ENCODE measurements around the gene BRMS1.

The BRMS1 gene

DNA sequence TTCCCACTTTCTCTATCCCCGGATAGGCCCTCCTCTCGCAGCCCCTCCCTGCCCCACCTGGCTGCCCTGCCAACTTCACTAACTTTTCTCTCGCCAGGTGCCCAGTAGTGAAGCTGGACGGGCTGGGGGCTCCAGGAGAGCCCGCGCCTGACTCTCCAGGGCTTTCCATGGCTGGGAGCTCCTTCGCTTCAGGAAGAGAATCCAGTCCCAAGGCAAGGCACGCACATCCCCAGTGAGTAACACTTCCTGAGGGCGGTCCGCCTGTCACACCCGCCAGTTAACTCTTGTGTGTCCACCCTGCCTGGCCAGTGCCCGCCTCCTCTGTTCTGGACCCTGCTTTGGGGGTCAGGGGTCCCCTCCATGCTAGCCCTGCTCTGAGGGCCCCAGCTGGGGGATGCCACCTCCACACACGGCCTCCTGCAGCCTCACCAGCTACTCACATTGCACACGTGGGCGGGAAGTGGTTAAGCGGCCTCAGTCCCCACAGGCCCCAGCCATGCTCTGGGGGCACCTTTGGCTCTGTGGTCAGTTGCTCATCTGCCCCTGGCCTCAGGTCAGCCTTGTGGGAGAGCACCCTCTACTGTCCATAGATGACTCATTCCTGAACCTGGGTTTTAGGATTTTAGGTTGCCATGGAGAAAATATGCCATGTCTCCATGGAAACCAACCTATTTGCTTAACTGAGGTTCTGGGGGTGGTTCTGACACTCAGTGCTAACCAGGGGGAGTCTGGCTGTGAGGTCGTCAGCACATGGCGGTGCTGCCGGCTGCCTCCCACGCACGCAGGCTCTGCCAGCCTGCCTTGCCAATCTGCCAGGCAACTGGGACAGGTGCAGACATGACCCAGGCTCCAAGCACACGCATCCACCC, 8.4 kb downstream of the BRMS1 start, which contains the start of gene RIN1:
Gene RIN1 (minus strand): TSS at position 201 of the 869 bp plus-strand sequence. CDS start 32 bp downstream, at position 169.
- DNase-seq (ENCODE audit: low read depth, low spot score) = peak; percentile 90

DNA sequence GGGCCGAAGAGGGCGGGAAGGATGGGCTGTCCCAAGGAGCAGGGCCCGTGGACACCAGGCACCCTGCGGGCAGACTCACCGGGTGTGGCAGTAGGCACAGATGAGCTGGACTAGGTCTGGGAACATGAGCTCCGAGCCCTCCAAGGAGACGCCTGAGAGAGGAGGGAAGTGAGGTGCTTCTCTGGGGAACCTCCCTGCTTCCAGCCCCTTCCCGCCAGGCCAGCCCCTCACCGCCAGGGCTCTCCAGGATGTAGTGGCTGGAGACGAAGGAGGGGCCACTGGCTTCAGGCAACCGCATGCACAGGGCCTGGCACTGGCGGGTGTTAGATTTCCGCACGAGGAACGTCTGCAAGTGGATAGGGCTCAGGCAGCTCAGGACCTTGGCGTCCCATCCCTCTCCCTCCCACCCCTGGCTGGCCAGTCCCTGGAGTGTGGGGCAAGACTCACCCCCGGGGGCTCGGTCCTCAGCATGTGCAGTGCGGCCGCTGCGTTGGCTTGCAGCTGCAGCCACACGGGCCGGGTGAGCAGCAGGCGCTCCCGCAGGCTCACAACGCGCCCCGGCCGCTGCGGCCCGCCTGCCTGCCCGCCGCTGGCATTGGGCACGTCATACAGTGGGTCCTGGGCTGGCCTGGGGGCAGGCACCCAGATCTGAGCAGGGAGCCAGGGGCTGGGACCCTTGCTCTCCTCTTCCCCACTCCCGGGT, 9.2 kb downstream of the BRMS1 start:
- DNase-seq (ENCODE audit: low read depth, low spot score) = peak; percentile 67

DNA sequence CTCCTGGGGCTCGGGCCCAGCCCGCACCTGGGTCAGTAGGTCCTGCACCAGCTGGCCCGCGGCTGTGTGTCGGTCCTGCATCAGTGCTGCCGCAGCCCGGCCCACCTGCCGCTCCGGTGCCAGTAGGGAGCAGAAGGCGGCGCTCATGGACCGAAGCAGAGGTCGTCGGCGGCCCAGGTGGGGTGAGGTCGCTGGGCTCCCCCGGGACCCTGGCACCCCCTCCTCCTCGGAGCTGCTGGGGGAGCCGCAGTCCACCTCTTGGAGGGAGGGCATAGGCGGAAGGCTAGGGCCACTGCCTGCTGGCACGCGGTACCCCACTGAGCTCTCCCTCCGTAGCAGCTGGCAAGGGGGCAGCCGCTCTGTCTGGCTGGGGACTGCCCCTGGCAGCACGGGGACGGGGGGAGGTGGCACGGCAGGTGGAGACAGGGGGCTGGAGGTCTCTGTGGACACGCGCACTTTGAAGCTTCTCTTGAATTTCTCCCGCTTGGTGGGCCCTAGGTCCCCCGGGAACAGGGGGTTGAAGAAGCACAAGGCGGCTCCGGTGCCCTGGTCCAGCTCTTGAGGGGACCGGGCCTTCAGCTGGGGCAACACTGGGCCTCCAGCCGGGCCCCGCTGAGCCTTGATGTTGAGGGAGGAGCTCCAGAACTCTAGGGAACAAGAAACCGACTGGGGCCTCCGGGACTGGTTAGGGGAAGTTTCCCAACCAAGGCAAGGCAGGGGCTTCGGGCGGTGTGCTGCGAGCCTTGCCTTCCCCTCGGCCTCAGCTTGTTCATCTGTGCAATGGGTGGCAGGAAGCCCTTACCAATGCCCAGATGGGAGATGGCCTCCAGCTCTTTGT, 10.1 kb downstream of the BRMS1 start:
- DNase-seq (ENCODE audit: low read depth, low spot score) = no peak

DNA sequence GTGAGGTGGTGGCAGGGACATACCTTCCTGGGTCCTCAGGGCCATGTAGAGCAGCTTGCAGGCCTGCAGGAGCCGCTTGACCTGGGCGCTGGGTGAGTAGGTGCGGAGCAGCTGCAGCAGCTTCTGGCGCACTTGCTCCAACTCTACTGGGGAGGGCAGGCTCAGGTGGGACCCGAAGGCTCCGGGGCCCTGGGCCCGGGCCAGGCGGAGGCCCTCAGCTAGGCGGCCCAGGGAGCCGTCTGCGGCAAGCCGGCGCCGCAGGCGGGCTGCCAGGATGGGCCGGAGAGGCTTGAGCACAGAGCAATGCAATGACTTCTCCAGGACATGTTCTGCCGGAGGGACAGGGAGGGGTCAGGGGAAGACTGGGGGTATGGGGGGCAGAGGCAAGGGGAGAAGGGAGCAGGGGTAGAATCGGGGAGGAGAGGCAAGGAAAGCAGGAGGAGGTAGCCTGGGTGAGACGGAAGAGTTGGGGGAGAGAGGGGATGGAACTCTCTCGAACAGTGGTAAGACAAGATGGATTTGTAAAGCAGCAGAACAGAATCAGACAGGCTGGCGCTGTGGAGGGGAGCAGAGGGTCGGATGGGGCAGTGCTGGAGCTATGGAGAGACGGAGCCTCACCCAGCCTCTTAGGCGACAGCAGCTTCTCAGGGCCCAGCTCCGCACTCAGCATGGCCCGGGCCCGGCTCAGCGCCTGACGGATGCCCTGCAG, 10.9 kb downstream of the BRMS1 start:
- DNase-seq (ENCODE audit: low read depth, low spot score) = no peak

DNA sequence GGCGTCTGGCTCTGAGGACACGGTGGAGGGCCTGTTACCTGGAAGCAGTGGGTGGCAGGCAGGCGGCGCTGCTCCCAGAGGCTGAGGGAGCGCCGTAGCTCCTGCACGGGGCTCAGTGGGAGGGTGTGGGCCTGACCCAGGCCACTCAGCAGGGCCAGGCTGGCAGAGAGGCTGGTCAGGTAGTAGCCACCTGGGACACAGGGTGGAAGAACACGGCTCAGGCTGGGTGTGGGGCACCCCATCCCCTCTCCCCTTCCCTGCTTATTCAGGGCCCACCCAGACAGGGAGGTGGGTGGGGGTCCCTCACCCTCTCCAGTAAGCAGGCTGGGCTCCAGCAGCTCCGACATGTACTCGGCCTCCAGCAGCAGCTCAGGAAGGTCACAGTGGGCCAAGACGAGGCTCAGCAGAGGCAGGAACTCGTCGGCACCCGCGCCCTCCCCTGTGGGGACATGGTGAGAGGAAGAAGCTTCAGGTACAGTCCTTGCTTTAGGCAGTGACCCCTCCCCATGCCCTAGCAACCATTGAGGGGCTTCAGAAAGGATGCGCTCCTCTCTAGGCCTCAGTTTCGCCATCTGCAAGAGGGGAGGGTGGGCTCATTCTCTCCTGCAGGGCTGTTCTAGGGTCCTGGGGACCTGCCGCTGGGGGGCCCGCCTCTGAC, 11.6 kb downstream of the BRMS1 start:
- no peak for DNase-seq (ENCODE audit: low read depth, low spot score)

DNA sequence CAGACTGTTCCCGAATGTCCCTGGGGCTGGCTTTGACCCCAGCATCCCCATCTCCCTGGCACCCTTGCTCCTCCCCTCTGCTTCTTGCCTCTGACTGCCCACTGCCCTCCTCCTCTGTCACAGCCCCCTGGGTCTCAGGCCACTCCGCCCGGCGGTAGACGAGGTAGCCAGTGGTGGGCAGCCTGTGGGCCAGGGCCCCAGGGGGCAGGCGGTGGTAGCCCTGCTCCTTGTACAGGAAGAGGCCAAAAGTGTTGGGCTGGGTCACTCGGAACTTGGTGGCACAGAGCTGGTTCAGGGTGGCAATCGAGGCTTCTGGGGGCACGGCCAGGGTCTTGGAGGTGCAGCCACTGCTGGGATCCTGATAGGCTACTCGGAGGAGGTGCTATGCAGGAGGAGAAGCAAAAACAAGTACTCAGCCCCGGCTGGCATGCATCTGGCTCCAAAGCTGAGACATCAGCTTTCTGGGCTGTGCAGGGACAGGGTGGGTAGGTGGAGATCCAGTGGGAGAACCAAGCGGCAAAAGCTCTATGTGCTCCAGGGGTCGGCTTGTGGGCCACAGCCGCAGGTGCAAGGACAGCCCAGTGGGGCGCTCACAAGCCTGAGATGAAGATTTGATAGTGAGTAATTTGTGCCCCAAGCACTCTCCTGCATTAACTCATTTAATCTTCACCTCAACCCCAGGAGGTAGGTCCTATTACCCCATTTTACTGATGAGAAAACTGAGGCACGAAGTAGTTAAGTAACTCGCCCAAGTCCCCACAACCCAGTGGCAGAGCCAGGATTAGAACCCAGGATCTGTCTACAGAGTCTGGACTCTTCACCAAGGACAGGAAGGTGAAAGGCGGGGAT, 12.3 kb downstream of the BRMS1 start:
- DNase-seq (ENCODE audit: low read depth, low spot score) = no peak

DNA sequence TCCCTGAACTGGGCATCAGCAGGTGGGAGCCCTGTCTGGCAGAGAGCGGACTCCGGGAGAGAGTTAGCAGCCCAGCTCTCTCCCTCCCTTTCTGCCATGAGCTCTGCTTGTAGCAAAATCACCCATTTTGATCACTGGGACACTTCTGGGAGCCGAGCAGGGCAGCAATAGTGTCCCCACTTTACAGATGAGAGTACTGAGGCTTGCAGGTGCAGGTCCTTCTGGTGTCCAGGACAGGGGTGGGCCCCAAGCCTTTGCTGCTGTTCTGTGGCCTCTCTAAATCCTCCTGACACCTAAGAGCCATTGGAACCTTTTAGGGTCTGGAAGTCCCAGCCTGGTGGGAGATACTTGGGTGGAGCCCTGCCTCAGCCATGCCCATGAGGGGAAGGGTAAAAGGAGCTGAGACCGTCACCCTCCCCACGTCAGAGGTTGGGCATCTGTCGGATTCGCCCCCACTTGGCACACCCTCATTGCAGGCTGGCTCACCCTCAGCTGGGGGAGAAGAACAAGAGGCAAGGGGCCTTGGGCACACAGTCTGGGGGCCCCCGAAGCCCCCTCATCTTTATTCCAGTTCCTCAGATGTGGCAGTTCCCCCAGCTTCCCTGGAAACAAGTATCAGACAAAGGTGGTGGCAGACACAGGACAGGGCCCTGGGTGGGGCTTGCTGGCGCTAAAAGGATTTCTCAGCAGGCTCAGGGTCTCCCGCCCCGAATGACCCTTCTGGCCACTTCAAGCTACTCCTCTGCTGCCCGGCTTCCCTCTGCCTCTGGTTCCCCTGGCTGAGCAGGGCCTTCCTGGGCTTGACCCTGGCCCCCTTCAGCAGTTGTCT, 13.1 kb downstream of the BRMS1 start:
- DNase-seq (ENCODE audit: low read depth, low spot score) = no peak

DNA sequence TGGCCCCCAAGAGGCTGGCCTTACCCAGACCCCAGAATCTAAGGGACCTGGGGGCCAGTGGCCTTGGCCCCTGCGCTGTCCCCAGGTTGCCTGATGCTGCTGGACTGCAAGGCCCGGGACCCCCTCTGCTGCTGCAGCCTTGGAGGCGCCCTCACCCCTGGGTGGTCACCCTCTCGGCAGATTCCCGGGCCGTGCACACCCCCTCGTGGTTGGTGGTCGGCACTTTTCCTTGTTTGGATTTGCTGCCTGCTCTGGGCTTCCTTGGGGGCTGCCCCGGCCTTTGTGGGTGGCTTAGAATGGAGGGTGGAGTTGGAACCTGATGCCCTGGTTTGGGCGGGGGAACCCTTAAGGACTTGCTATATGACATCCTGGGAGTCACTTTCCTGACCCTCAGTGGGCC, 14.0 kb downstream of the BRMS1 start:
- no peak for DNase-seq (ENCODE audit: low read depth, low spot score)

DNA sequence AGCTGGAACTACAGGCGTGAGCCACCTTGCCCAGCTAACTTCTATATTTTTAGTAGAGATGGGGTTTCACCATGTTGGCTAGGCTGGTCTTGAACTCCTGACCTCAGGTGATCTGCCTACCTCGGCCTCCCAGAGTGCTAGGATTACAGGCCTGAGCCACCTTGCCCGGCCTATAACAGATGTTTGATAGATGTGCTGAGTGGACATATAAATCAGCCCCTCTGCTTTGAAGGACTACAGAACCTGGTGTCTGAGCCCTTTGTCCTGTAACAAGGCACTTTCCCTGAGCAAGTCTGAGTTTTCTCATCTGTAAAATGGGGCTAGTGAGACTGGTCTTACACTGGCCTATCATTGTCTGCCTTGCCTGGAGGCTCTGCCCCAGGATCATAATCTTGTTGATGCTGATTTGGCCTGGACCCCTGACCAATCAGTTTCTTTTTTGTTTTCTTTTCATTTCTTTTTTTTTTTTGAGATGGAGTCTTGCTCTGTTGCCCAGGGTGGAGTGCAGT, 15.7 kb downstream of the BRMS1 start:
- no peak for DNase-seq (ENCODE audit: low read depth, low spot score)

DNA sequence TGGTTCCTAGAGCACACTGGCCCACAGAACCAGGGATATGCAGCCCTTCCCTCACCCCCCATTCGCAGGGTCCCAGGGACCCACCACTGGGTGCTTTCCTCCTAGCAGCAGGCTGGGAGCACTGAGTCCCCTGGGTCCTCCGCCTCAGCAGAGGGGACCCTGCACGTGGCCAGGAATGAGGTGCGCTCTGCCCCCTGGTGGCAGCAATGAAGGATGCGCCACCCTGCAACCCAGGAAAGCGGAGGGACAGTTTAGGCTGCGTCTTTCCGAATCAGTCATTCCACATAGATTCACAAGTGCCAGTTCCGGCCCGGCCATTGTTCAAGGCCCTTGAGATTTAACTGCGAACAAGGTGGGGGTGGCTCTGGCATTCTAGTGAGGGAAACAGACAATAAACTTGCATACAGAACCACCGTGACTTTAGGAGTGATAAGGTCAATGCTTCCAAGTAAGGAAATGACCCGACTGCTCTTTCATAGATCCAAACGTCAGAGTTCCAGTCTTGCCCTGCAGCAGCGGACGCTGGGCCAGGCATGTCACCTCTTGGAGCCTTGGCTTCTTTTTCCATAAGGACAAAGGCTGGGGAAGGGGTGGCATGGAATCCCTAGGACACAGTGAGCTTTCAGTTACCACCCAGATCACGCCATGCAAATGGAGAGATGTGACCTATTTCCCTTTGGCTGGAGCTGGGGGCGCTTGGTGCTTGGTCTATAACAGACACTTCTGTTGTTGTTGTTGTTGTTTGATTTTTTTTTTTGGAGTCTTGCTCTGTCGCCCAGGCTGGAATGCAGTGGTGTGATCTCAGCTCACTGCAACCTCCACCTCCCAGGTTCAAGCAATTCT, 16.4 kb downstream of the BRMS1 start:
- peak; percentile 85 for DNase-seq (ENCODE audit: low read depth, low spot score)

DNA sequence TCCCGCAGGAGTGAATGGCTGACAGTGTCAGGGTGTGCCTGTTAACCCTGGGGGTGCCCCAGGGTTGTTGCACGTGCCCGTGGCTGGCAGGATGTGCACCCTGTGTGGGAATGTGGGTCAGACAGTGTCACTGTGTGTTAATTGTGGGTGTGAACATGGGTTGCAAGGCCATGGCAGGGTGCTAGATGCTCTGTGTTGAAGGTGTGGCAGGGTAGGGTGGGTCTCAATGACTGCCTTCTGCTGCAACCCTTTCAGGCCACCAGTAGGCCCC, 16.9 kb downstream of the BRMS1 start:
- DNase-seq (ENCODE audit: low read depth, low spot score) = no peak

DNA sequence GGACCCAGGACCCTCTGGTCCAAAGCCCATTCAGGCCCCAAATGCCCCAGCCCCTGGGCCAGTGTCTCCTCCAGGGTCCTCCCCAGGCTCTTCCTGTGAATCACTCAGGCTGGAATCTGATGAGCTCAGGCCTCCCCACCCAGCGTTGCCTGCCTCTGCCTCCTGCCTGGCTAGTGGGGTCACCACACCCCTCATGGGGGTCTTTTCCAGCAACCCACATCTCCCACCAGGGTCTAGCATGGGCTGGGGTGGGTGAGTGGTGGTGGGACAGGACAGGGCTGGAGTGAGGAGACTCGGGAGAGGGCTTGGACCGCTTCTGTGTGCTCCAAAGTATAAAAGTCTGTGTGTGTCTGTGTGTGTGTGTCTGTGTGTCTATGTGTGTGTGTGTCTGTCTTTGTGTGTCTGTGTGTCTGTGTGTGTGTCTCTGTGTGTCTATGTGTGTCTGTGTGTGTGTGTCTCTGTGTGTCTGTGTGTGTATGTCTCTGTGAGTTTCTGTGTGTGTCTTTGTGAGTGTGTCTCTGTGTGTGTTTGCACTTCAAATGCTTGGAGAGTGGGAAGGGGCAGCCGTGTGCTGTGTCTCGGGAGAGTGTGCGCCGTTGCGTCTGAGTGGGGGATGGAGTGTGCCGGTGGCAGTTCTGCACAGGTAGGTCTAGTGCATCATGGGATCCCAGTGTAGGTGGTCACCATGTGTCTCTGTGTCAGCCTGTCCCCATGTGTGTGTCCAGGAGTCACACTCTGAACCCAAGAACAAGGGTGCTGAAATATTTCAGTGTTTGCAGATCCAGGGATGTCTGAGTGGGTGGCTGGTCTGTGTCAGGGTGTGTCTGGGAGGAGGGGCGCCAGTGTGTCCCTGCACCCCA, 17.5 kb downstream of the BRMS1 start:
- peak; percentile 59 for DNase-seq (ENCODE audit: low read depth, low spot score)

DNA sequence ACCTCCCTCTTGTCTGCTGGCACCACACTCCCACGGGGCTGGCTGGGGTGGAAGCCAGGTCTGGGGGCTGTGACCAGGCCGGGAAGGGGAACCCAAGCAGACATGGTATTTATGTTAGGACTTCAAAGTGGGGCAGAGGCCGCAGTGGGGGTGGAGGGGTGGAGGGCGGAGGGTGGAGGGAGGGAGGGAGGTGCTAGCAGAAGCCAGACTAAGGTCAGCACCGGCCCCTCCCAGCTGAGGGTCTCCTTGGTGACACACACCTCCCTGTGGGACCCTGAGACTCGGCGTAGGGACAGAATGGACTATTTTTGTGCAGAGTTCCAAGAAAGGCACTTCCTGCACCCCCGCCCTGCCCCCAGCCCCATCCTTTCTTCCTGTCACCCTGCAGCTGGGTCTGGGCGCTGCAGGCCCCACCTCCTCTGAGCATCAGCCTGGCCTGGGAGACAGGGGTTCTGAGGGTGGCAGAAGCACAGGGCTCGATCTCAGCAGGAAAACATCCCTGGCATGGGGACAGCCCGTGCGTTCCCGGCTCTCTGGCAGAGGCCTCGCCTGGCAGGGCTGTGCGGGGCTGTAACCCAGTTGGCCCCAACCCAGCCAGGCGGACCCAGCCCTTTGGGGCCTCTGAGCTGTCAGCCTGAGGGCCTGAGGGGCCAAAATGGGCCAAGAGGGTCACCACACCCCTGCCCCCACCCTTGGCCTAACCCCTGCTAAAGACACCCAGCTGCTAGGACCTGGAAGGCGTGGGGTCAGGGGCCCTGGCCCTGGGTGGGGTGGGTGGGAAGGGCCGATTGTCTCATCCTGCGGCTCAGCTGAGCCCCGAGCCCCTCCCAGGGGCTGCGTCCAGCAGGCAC, 18.4 kb downstream of the BRMS1 start:
- DNase-seq (ENCODE audit: low read depth, low spot score) = peak; percentile 52

DNA sequence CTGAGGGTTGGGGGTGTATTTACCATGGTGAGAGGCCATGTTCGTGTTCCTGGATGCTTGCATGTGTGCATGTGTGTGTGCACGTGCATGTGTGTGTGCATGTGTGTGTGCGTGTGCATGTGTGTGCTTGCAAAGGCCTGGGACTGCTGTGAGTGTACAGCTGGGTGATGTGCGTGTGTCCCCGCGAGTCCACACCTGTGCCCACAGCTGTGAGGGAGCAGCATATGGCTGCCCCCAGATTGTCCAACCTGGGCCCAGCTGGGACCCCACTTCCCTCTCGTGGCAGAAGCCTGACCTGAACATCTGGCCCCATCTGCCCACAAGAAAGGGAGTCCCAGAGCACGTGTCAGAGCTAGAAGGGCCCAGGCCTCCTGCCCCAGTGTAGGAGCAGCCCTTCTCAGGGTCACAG, 19.6 kb downstream of the BRMS1 start:
- no peak for DNase-seq (ENCODE audit: low read depth, low spot score)

DNA sequence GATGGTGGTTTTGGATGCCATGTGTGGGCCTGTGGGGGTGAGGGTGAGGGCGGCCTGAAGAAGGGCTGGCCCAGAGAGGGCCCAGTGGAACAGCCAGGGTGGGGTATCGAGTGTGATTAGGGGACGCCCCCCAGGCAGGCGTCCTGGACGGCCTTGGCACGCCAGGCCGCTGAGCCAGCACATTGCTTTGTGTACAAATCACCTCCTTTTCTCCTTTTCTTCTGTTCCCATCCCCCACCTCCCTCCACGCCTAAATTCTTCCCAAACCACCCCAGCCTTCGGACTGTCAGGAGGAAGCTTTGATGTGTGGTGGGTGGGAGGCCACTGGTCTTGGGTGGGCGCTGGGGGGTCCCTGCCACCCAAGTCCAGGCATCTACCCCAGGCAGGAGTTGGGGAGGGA, 20.2 kb downstream of the BRMS1 start:
- peak; percentile 67 for DNase-seq (ENCODE audit: low read depth, low spot score)

DNA sequence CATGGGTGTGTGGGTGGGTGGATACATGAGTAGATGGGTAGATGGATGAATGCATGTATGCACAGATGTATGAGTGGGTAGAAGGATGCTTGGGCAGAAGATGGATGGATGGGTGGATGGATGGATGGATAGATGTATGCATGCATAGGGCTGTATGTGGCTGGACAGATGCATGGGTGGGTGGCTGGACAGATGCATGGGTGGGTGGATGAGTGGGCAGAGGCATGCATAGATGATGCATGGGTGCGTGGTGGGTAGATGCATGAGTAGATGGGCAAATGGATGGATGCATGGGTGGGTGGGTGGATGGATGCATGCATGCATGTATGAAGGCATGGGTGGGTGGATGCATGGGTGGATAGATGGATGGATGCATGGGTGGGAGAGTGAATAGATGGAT, 21.2 kb downstream of the BRMS1 start:
- no peak for DNase-seq (ENCODE audit: low read depth, low spot score)

Data from astrocyte of the hippocampus (primary cell).